ENCODE measurements around the gene SLC44A3.

DNA sequence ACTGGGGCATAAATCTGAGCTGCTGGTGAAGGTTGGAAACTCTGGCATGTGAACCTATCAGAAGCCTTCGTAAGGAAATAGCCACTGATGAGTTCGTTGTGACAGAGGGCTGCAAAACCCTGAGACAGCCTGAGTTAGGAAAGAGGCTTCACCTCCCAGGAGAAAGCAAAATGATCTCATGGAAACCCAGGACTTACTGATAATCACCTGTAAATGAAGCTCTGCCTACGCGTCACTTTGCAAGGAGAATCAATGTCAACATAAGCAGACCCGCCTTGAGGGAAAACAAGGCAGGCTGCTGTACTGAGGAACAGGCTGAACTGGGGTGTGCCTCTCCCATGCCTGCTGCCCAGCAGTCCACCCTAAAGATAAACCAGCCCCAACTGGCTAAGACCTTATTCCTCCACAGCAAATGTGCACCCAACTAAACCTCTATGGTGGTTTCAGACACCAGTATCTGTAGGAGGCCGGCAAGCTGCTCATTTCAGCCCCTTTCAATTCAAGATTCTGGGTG, 46.8 kb upstream of the SLC44A3 start:
- TF ChIP-seq, protein P1, sequence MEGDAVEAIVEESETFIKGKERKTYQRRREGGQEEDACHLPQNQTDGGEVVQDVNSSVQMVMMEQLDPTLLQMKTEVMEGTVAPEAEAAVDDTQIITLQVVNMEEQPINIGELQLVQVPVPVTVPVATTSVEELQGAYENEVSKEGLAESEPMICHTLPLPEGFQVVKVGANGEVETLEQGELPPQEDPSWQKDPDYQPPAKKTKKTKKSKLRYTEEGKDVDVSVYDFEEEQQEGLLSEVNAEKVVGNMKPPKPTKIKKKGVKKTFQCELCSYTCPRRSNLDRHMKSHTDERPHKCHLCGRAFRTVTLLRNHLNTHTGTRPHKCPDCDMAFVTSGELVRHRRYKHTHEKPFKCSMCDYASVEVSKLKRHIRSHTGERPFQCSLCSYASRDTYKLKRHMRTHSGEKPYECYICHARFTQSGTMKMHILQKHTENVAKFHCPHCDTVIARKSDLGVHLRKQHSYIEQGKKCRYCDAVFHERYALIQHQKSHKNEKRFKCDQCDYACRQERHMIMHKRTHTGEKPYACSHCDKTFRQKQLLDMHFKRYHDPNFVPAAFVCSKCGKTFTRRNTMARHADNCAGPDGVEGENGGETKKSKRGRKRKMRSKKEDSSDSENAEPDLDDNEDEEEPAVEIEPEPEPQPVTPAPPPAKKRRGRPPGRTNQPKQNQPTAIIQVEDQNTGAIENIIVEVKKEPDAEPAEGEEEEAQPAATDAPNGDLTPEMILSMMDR (IDR thresholded peaks at IDR 0.05) = no peak
- no peak for TF ChIP-seq ZFX (IDR thresholded peaks at IDR 0.05; ENCODE audit: borderline replicate concordance)
